ENCODE results near the gene IDS.
"Not testable (repeated sequence)": the region's sequence is repeated elsewhere in the genome, so short reads cannot be mapped to it uniquely, and the experiment has no call there.

IDS gene

DNA sequence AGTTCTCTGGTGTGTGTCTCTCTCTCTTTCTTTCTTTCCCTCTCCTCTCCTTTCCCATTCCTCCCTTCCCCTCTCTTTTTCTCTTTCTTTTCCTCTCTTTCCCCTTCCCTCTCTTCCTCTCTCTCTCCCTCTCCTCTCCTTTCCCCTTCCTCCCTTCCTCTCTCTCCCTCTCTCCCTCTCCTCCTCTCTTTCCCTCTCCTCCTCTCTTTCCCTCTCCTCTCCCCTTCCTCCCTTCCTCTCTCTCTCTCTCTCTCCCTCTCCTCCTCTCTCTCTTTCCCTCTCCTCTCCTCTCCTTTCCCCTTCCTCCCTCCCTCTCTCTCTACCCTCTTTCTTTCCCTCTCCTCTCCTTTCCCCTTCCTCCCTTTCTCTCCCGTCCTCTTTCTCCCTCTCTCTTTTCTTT is 23.3 kb upstream of the IDS start:
- no peak for DNase-seq (ENCODE audit: low read depth in 1 of 2, low spot score in 1 of 2)

DNA sequence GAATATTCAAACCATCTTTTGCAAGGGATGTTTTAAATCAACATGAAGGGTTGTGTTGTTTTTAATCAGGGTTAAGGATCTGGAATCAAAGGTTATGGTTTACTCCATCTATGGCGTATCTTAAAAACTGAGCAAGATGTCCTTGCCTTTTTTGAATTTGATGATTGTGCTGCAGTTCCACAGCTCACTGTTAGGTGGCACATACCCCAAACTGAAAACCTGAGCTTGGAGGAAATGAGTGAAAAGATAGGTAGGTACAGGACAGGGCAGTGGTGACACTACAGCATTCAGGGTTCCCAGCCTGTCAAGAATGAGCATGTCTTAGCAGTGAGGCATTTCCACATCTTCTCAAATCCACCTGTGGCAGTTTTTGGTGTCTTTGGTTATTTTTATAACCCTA is 22.6 kb upstream of the IDS start:
- DNase-seq (ENCODE audit: low read depth in 1 of 2, low spot score in 1 of 2) = no peak

- not testable (repeated sequence) for DNase-seq (ENCODE audit: low read depth in 1 of 2, low spot score in 1 of 2)
Measured at GRCh38 chrX:149526318-149527033, 21.4 kb upstream of the IDS start.

DNA sequence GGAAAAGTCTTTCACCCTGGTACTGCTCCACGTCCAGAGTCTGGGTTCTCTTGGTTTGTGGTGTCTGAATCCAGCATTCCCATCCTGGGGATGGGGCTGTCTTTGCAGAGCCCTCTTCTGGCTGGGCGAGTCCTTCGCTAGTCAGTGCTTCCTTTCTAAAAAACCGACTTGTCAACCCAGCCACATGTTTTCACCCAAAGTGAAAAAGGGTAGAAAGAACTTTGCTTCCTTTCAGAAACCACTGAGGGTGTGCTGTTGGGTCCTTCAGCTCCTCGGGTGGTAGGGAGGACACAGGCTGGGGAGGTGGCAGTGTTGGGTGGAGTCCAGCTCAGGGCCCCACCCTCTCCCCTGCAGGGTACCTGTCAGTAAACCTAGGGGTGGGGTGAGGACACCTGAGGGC is 20.8 kb upstream of the IDS start:
- DNase-seq (ENCODE audit: low read depth in 1 of 2, low spot score in 1 of 2) = not testable (repeated sequence)

- peak in 1 of 2 donors; percentile 47 for DNase-seq (ENCODE audit: low read depth in 1 of 2, low spot score in 1 of 2)
Measured at GRCh38 chrX:149525389-149525788, 20.3 kb upstream of the IDS start.

DNA sequence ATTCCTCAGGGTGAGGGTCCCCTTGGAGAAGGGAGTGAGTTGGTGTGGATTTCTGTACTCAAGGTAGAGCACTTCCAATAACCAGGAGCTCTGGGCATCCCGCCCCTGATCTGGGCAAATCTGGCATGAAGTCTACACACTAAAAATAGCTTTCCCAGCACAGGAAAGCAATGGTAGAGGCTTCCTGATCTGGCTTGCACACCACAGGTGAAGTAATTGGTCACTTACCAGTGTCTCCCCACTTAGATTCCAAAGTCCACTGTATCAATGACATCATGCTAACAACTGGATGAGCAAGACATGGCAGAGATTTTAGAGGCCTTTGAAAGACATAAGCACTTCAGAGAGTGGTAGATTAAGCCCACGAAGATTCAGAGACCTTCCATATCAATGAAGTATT is 17.8 kb upstream of the IDS start:
- no peak for DNase-seq (ENCODE audit: low read depth in 1 of 2, low spot score in 1 of 2)

- DNase-seq (ENCODE audit: low read depth in 1 of 2, low spot score in 1 of 2) = no peak
Measured at GRCh38 chrX:149521438-149521837, 16.3 kb upstream of the IDS start.

- not testable (repeated sequence) for DNase-seq (ENCODE audit: low read depth in 1 of 2, low spot score in 1 of 2)
Measured at GRCh38 chrX:149520636-149521277, 15.7 kb upstream of the IDS start.

GRCh38 chrX:149518236-149518635 is 13.1 kb upstream of the IDS start:
- no peak for DNase-seq (ENCODE audit: low read depth in 1 of 2, low spot score in 1 of 2)

GRCh38 chrX:149517308-149517707 is 12.2 kb upstream of the IDS start:
- no peak for DNase-seq (ENCODE audit: low read depth in 1 of 2, low spot score in 1 of 2)

DNA sequence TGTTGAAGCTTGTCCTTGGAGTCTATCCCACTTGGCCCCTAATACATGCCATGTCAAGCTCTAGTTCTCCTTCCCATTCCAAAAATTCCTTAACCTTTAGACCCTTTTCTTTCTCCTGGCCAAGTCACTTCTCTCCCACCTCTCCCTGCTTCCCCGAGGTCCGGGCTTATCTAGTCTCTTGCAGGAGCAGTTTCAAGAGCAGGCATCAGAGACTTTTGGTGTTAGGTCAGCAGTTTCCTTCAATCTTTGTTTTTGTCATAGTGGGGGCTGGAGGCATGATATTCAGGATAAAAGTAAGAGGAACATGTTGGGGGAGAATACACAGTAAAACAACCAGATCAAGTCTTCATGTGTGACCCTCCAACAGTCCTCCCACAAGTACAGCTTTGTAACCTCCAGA is 11.5 kb upstream of the IDS start:
- no peak for DNase-seq (ENCODE audit: low read depth in 1 of 2, low spot score in 1 of 2)

- DNase-seq (ENCODE audit: low read depth in 1 of 2, low spot score in 1 of 2) = no peak
Measured at GRCh38 chrX:149515954-149516602, 11.0 kb upstream of the IDS start.

- DNase-seq (ENCODE audit: low read depth in 1 of 2, low spot score in 1 of 2) = no peak
Measured at GRCh38 chrX:149513825-149514428, 8.8 kb upstream of the IDS start.

DNA sequence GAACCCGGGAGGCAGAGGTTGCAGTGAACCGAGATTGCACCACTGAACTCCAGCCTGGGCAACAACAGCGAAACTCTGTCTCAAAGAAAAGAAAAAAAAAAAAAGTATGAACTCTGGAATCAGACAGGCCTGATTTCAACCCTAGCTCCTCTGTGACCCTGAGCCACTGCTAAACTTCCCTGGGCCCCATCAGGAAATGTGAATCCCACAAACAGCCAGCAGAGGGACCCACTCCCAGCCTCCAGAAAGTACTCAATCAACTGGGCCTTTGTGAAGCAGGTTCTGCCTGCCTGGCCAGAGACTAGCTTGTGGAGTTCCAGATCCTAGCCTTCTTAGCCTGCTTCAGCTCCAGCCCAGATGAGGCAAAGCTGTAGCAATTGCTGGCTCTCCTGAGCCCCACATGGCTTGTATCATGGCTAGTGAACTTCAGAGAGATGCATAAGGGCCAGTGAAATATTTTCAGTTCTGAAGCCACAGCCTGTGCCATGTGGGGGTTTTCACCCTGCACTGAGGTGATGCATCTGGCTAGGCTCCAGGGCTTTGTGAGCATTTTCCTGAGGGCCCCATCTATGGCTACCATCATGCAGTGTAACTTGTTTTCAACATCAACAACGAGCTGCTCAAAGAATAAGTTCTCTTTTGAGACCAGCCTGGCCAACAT is 7.2 kb upstream of the IDS start:
- peak in 1 of 2 donors; percentile 32 for DNase-seq (ENCODE audit: low read depth in 1 of 2, low spot score in 1 of 2)

GRCh38 chrX:149511081-149511480 is 6.0 kb upstream of the IDS start:
- DNase-seq (ENCODE audit: low read depth in 1 of 2, low spot score in 1 of 2) = no peak

DNA sequence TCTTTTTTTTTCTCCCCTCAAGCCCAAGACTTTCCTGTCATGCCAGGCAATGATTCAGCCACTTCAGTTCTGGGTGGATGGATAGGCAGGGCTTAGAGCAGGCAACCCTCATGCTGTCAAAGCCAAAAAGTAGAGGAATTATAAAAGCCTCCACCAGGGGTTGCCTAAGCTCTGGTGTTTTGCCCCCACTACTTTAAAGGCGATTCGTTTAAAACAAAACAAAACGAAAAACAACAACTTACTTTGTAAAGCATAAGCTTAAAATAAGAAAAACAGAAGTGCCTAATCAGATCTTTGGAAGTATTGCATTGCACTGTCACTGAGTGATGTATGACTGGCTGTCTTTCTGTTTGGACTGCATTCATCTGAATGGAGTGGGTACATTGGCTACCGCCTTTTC is 5.3 kb upstream of the IDS start:
- DNase-seq (ENCODE audit: low read depth in 1 of 2, low spot score in 1 of 2) = no peak

GRCh38 chrX:149508467-149508866 is 3.4 kb upstream of the IDS start:
- DNase-seq (ENCODE audit: low read depth in 1 of 2, low spot score in 1 of 2) = no peak

GRCh38 chrX:149506349-149506748 is 1.2 kb upstream of the IDS start:
- DNase-seq (ENCODE audit: low read depth in 1 of 2, low spot score in 1 of 2) = no peak

DNA sequence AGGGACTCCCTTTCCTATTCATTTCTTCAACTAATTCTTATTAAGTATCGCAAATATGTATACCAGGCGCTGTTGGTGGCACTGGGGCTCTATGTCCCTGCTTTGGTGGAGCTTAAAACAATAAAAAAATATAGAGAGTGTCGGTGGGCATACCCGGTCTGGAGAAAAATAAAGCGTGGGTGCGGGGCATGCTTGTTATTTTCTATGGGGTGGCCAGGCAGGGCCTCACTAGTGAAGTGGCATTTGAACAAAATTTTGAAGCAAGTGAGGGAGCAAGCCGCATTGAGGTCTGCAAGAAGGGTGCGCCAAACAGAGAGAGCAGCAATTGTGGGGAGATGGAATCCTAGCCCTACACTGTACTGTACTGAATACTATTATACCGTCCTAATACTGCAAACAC is 565 bp upstream of the IDS start:
- DNase-seq (ENCODE audit: low read depth in 1 of 2, low spot score in 1 of 2) = no peak

DNA sequence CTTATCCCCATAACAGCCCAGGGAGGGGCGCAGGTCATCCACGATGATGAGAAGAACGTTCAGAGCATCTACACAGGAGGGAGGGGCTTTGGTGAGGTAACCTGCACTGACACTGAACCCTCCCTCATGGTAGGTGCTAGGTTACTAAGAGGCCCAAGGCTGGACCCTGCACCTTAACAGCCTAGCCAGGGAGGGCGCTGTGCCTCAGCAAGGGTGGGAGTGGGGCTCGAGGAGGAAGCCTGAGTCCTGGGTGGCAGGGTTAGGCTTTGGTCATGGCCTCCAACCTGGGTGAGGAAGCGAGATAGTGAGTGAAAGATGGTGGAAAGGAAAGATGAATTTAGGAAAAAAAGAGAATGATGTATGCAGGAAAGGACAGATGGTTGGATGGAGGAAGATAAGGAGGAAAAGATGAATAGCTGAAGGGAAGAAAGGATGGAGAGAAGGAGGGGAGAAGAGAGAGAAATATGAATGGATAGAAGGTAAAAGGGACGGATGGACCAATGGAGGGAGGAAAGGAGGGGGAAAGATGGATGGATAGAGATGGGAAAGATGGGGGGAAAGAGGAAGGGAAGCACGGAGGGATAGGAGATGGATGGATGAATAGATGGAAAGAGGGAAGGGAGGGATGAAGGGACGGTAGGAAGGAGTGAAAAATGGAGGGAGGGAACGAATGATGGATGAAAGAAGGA is 736 bp downstream of the IDS start:
- peak in 1 of 2 donors; percentile 9 for DNase-seq (ENCODE audit: low read depth in 1 of 2, low spot score in 1 of 2)

DNA sequence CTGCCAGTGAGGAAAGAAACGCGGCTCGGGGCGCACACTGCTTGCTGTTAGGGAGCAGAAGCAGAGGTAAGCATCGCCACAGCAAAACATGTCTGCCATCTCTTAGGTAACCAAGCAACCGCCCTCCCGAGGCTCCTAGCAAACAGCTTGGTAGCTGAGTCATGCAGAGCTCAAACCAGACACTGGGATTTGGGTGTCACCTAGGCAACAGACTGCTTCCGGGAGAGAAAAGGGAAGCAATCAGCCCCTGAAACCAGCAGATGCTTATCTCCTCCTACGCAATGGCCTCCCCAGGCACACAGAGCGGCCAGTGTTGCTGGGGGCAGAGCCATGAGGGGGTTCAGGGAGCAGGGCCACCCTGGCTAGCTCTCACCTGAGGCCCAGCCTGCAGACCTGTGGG is 1.7 kb downstream of the IDS start:
- DNase-seq (ENCODE audit: low read depth in 1 of 2, low spot score in 1 of 2) = peak; percentile 5 to 51
